Measurements from ENCODE around the gene IDH3G. TPM values are rescaled to one million over a fixed set of nuclear protein-coding genes. Genes with fewer than 3 reads are reported as not detected.

IDH3G gene
- total RNA-seq, 1 donor from 2014 or later: 51.5 TPM

DNA sequence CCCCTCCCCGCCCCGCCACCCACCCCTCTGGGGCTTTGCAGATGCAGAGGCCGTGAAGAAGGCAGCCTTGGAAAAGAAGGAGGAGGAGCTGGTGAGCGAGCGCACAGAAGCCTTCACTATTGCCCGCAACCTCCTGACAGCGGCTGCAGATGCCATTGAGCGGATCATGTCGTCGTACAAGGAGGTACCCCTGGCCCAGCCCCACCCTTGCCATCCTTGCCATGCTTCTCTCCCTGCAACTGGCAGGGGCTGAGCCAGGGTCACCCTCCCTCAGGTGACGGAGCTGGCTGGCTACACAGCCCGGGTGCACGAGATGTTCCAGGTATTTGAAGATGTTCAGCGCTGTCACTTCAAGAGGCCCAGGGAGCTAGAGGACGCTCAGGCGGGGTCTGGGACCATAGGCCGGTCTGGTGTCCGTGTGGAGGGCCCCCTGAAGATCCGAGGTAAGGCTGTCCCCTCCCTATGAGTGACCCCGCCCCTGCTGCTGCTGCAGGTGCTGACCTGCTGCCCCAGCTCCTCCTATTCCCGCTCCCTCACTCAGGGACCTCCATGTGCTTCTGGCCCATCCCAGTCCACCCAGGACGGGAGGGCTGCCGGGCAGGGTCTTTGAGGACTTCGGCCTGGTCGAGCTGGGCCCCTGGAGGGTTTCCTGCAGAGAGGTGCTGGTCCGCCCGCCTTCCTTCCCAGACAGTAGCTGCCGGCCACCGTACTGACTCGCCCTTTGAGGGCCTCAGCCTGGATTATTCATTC lies 57.9 kb downstream of the IDH3G start:
- DNase-seq (ENCODE audit: low spot score): no peak

Other genes starting within 250 kb of the IDH3G start
- 14.9 TPM for gene CCNQ, start 195.2 kb downstream of the IDH3G start, total RNA-seq
- gene DUSP9, start 147.2 kb downstream of the IDH3G start, total RNA-seq: 0.12 TPM
- gene PNCK, start 120.6 kb downstream of the IDH3G start, total RNA-seq: 28.3 TPM
- 165 TPM for gene SLC6A8, start 106.4 kb downstream of the IDH3G start, total RNA-seq
- gene BCAP31, start 70.0 kb downstream of the IDH3G start, total RNA-seq: 221 TPM
- 18.6 TPM for gene ABCD1, start 69.5 kb downstream of the IDH3G start, total RNA-seq
- gene PLXNB3, start 30.1 kb downstream of the IDH3G start, total RNA-seq: 65.3 TPM
- gene SRPK3, start 13.3 kb downstream of the IDH3G start, total RNA-seq: 5.8 TPM
- gene SSR4, start 293 bp upstream of the IDH3G start, total RNA-seq: 401 TPM
- 15.1 TPM for gene PDZD4, start 36.2 kb upstream of the IDH3G start, total RNA-seq
- gene L1CAM, start 91.8 kb upstream of the IDH3G start, total RNA-seq: 10.0 TPM
- gene AVPR2, start 110.3 kb upstream of the IDH3G start, total RNA-seq: 1.1 TPM
- gene ARHGAP4, start 131.9 kb upstream of the IDH3G start, total RNA-seq: 53.8 TPM
- 81.6 TPM for gene NAA10, start 140.7 kb upstream of the IDH3G start, total RNA-seq
- 19.5 TPM for gene RENBP, start 150.3 kb upstream of the IDH3G start, total RNA-seq
- gene HCFC1, start 177.4 kb upstream of the IDH3G start, total RNA-seq: 69.5 TPM
- gene TMEM187, start 178.4 kb upstream of the IDH3G start, total RNA-seq: 14.4 TPM
- gene IRAK1, start 225.5 kb upstream of the IDH3G start, total RNA-seq: 108 TPM